HG03103 (cell line): ENCODE results near the gene NAT14.

Experiments
- ATAC-seq: cut with Tn5 transposase; IDR thresholded peaks from one replicate; pipeline ENCODE4 v1.9.1; 2021; ENCODE audit warnings: low read depth; ENCODE audit not compliant: unreplicated experiment

The NAT14 gene

GRCh38 chr19:55498246-55498840 is 13.4 kb downstream of the NAT14 start:
- ATAC-seq = no peak

DNA sequence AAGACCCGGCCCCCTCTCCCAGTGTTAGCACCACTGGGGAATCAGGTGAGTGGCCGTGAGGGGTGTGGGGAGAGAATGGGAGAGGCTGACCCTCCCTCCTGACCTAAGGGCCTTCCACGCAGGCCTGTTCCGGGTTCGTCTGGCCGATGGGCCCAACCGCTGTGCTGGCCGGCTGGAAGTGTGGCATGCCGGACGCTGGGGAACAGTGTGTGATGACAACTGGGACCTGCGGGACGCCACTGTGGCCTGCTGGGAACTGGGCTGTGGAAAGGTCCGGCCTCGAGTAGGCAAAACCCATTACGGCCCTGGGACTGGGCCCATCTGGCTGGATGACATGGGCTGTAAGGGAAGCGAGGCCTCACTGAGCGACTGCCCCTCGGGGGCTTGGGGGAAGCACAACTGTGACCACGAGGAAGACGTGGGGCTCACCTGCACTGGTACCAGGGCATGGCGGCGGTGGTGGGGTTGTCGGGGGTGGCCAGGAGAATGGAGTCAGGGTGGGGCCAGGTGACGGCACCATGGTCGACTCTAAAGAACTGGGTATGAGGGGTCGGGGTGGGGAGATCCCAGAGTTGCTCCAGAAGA is 15.5 kb downstream of the NAT14 start:
- ATAC-seq = no peak

GRCh38 chr19:55502197-55502952 is 17.4 kb downstream of the NAT14 start:
- ATAC-seq = no peak

DNA sequence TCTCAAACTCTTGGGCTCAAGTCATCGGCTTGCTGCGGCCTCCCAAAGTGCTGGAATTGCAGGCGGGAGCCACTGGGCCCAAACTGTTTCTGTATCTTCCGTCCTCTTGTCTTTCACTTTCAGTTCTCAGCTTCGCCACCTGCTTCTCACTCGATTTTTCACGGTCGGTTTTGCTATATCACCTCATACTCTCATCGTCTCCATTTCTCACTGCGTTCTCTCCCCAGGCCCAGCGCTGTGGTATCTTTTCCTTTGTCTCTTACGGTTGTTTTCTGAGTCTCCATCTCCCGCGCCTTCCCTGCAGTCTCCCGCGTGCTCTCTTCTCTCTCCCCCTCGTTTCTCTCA is 18.1 kb downstream of the NAT14 start:
- no peak for ATAC-seq

GRCh38 chr19:55503502-55504251 is 18.7 kb downstream of the NAT14 start:
- peak; percentile 95 for ATAC-seq

DNA sequence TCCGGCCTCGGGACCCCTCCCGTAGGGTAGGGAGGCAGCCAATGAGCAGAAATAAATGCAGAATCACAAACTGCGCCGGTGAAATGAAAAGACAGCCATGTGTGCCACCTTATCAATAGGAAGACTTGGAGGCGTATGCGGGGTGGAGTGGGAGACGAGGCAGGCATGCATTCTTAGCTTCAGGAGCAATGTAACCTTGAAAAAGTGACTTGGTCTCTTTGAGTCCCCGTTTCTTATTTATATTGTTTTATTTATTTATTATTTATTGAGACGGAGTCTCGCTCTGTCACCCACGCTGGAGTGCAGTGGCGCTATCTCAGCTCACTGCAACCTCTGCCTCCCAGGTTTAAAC is 19.2 kb downstream of the NAT14 start:
- ATAC-seq = no peak

GRCh38 chr19:55504981-55505380 is 20.0 kb downstream of the NAT14 start:
- no peak for ATAC-seq

DNA sequence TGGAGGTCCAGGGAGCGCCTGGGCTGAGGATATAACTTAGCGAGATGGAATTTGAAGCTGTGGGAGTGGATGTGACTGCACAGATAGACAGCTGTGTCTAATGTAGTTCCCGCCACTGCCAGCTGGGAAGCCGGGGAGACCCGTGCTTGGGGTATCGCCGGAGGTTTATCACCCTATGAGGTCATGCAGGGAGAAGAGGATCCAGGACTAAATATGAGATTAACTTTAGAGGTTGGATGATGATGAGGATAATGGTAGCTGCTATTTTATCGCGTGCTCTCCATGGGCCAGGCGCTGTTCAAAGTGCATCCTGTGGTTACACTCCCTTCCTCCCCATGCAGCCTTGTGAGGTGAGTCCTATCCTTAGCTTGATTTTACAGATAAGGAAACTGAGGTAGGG is 23.1 kb downstream of the NAT14 start:
- ATAC-seq = no peak

GRCh38 chr19:55516878-55517620 is 32.1 kb downstream of the NAT14 start:
- peak; percentile 98 for ATAC-seq

- no peak for ATAC-seq
These were observed 34.7 kb downstream of the NAT14 start for GRCh38 chr19:55519451-55520311.

GRCh38 chr19:55520691-55521292 is 35.8 kb downstream of the NAT14 start:
- no peak for ATAC-seq

DNA sequence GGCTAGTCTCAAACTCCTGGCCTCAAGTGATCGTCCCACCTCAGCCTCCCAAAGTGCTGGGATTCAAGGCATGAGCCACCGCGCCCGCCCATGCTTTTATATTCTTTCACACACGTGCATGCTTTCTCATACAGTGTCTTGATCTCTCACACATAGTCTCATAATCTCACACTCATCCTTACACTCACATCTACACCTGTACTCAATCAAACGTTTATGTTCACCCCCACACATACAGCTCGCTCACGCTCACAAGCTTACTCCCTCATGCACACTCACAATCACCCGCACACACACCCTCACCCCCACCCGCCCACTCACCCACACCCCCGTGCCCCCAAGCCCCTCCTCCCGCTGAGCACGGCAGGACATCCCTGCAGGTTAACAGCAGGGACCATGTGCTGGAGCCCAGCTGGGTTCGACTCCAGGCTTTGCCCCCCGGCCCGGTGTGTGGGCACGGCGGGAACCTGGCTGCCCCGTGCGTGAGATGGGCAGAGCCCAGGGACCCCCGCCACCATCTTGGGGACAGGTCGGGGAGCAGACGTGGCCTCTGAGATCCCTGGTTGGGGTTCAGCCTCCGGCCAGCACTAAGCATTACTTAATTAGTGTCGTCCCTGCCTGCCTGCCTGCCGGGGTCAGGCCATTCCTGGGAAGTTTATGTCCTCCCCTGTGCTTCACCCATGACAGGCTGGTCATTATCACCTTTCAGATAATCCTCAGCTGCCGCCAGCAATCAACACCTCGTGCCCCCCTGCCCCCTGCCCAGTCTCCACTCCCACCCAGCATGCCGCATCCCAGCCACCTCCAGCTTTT is 40.5 kb downstream of the NAT14 start:
- ATAC-seq = no peak

- ATAC-seq = no peak
These were observed 41.5 kb downstream of the NAT14 start for GRCh38 chr19:55526216-55527196.

DNA sequence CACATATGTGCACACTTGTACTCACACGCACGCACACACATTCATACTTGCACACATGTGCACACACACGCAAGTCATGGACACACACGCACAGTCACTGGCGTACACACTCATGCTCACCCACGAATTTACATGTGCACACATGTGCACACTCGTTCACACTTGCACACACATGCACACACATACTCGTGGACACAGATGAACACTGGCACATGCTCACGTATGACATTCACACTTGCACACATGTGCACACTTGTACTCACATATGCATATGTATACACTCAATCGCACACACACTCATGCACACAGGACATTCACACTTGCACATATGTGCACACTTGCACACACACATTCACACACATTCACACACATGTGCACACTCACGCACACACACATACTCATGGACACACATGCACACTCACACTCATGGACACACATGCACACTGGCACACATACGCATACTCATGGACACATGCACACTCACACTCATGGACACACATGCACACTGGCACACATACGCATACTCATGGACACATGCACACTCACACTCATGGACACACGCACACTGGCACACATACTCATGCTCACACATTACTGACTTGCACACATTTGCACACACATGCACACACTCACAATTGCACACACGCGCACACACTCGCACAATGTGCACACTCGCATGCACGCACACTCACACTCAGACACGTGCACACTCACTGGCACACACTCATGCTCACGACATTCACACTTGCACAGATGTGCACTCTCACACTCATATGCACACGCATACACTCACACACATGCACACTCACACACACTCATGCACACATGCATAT is 42.4 kb downstream of the NAT14 start:
- no peak for ATAC-seq

- ATAC-seq = no peak
These were observed 43.2 kb downstream of the NAT14 start for GRCh38 chr19:55528030-55528803.
